ENCODE measurements around the gene PRSS27.

The PRSS27 gene

GRCh38 chr16:2749936-2750335 is 29.9 kb upstream of the PRSS27 start:
- no peak for DNase-seq

GRCh38 chr16:2749476-2749875 is 29.5 kb upstream of the PRSS27 start:
- DNase-seq = no peak

DNA sequence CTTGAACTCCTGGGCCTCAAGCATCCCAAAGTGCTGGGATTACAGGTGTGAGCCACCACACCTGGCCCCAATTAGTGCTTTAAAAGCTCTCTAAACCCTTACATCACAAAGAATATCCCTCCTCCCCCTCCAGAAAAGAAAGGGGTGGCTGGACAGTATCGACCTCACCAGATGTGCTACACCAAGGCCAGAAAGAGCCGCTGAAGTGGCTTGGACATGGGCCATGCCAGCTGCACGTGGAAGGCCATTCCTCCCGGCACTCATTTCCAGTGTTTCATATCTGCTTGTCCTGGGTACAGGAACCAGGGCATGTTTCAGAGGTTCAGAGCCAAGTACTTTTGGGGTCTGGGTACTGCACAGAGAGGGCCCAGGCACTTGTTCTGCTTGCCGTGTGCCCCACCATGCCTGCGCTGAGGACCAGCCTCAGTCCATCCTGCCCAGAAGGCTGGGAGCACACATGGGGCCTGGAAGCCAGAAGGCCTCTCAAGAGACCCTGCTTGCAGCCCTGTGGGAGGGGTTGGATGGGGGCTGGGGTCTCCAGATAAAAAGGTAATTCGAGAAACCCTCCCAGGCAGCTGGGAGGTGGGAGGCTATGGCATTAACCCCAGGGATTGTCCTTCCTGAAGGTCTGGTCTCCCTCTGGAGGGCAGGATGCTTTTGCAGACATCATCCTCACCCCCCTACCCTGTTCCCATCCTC is 28.9 kb upstream of the PRSS27 start:
- DNase-seq = no peak

- DNase-seq = no peak
Measured at GRCh38 chr16:2745961-2746360, 25.9 kb upstream of the PRSS27 start.

DNA sequence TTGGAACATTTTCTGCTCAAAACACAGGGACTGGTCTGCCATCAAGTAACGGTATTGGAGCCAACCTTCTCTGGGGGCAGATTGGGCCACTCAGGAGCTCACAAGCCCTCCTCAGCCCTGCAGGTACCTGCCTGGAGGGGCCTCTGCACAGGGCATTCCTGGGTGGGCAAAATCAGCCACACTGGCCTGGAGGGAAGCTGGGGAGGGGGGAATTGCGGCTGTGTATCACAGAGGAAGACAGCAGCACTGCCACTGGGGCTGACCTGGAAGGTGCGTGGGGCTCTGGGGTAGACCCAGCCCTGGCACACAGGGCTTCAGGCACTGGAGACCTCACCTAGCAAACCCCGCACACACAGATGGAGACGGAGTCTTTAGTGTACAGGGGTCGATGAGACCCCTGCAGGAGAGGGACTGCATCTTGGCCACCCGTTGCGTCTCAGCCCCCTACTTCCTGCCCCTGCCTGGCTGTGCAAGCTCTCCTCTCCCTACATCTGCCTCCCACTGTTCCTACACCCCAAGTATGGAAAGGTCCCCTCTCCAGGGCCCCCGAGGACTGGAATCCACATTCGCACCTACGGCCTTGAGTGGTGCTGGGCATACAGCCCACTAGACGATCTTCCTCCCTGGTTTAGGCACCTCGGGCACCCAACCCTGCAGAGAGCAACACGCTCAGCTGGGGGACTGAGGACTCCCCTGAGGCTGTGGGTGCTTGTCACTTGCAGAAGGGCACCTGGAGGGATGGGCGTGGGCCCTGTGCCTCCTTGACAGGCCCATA is 25.3 kb upstream of the PRSS27 start:
- no peak for DNase-seq

DNA sequence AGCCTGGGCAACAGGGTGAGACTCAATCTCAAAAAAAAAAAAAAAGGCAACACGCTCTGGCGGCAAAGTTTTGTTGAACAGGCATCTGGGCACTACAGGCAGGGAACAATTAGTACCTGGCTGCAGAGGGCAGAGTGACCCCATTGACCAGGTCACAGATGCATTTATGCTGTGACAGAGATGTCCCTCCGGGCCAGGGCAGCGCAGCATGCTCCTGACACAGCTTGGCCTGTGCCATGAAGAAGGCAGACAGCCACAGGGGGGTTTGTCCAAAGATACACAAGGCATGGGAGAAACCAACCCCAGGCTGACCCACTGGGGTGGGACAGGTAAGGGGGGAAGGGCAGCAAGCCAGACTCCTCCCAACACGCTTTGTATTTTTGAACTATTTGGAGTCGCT is 24.7 kb upstream of the PRSS27 start:
- no peak for DNase-seq

GRCh38 chr16:2743007-2743810 is 23.2 kb upstream of the PRSS27 start:
- DNase-seq = no peak

- no peak for DNase-seq
Measured at GRCh38 chr16:2742323-2743006, 22.4 kb upstream of the PRSS27 start.

DNA sequence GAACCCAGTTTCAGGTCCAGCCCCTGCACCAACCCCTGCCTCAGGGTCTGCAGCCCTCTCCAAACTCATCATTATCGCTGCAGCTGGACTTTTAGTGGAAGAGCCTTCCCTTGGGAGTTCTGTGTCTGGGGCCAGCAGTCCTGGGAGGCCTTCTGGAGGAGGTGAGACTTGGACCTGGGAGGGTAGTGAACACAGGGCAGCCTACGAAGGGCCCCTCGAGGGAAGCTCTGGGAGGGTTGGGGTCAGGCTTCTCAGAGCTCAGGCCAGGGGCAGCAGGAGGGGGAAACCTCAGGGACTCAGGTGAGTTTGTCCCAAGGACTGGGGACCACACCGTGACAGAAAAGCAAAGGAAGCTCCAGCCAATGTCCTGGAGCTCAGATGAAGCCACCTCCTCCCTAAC is 21.1 kb upstream of the PRSS27 start:
- DNase-seq = no peak

DNA sequence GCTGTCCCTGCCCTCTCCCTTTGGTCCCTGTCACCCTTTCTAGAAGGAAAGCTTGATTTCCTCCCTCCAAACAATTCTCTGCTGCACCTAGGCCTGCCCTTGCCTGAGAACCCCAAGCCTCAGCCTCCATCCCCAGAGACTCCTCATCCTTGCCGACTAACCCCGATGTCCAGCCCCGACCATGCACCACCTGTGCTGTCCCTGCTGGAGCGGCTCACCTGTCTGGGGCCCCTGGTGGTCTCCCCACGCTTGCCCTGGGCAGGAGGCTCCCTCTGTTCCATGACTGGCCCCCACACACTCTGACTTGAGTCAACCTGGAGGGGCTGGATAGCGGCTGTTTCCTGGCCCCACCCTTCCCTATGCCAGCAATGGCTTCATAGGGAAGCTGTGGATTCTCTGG is 20.5 kb upstream of the PRSS27 start:
- DNase-seq = no peak

DNA sequence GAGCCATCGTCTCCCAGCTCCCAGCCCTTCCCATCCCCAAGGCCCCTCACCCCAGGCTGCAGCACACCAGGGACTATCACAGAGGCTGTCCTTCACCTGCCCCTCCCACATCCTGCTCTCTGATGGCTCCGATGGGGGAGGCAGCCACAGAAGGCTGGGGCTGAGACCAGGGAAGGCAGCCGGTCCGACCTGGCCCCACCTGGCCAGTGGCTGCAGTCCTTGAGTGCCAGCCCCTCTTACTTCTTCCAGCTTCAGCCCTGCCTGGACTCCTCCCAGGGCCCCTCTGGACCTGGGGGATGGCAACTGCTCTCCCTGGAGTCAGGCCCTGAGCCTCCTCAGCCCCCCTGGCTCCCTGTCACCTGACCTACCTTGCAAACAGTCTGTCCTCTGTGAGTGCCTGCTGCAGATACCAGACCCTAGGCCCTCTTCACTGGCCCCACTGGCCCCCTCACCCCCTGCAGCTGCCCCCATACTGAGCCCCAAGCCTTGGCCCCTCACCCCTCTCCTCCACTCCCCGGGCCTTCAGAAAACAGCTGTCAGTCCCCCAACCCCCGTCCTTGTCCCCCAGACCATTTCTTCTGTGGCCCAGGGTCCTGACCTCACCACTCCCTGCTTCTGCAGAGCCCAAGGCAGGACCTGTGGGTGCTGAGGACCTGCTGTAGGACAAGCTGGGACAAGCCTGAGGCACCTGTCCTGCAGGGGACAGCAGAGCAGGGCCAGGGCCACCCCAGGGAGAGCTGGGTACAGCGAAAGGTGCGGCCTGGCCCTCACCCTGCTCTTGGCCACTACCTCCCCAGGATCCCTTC is 19.8 kb upstream of the PRSS27 start:
- DNase-seq = peak in 1 of 5 experiments; percentile 38

DNA sequence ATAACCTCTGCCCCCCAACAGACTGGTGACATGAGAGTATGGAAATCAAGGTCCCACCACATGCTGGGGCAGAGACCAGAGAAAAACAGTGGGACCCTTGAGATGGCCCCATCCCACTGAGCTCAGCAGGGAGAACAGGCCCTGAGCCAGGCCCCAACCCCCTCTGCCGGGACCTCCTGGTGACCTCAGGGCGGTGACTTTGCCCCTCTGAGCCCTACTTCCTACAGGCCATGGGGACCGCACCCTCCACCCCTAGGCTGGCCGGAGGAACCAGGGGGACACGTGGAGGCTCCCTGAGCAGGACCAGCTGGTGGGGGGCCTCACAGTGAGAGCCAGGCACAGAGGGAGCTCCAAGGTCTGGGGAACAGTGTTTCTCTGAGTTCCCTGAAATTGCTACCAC is 18.6 kb upstream of the PRSS27 start:
- DNase-seq = no peak

DNA sequence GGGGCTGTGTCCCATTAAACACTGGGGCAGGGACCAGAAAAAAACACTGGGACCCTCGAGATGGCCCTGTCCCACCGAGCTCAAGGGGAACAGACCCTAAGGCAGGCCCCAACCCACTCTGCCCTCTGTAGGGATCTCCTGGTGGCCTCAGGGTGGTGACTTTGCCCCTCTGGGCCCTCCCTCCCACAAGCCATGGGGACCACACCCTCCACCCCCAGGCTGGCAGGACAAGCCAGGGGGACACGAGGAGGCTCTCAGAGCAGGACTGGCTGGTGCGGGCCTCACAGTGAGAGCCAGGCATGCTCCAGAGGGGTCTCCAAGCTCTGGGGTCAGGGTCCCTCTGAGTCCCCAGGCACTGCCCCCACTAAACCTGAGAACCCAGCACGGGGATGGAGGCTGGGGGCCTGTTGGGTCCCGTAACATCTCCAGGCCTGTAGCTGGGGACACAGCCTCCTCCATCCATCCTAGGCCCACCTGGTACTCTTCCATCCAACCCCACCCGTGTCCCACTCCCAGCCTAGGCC is 17.9 kb upstream of the PRSS27 start:
- DNase-seq = no peak

GRCh38 chr16:2737238-2737605 is 17.2 kb upstream of the PRSS27 start:
- no peak for DNase-seq

- DNase-seq = no peak
Measured at GRCh38 chr16:2736476-2737237, 16.6 kb upstream of the PRSS27 start.

GRCh38 chr16:2734844-2735515 is 15.0 kb upstream of the PRSS27 start:
- DNase-seq = peak in 1 of 5 experiments; percentile 38

DNA sequence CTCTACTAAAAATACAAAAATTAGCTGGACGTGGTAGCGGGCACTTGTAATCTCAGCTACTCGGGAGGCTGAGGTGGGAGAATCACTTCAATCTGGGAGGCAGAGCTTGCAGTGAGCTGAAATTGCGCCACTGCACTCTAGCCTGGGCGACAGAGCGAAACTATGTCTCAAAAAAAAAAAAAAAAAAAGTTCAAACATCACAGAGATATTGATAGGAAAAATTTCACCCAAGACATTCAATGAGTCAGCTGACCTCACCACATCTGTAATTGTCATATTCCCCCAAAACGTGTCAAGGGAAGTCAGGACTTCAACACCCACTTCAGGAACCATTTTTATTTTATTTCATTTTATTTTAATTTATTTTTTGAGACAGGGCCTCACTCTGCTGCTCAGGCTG is 8.0 kb upstream of the PRSS27 start:
- DNase-seq = no peak

DNA sequence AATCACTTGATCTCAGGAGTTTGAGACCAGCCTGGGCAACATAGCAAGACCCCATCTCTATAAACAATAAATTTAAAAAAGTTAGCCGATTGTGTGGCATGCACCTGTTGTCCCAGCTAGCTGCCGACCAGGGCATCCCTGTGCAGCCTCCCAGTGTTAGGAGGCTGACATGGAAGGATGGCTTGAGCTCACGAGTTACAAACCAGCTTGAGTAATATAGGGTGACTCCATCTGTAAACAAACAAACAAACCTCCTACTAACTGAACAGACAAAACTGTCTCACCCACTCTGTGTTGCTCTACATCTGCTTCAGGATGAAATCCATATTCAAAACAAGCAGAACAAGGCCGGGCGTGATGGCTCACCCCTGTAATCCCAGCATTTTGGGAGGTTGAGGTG is 6.9 kb upstream of the PRSS27 start:
- no peak for DNase-seq

DNA sequence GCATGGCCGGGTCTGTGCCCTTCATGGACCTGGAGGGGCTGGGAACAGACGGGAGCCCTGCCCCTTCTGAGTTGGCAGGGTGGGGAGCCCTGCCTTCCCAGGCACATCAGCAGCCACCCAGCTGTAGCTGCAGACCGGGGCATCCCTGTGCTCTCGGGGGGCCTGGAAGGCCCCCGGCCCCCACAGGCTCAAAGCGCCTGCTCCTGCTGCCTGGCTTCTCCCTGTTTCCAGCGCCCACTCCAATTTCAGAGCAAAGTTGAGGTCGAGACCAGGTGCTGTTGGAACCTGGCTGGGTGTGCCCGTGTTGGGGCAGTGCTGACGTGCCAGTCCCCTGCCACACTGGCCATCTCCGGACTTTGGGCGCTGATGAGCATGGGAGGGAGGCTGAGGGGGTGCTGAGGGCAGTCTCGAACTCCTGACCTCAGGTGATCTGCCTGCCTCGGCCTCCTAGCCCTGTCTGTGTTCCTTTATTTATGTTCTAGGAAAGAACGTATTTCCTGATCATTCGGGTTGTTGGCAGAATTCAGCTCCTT is 4.9 kb upstream of the PRSS27 start:
- DNase-seq = no peak

GRCh38 chr16:2724088-2724676 is 4.2 kb upstream of the PRSS27 start:
- no peak for DNase-seq
